ENCODE data around the gene TP53BP2.

- TF ChIP-seq REST (IDR thresholded peaks at IDR 0.05) (no peak), NR2F2 (IDR thresholded peaks at IDR 0.05) (no peak), TAF1 (conservative IDR thresholded peaks at IDR 0.05) (no peak), CTCF (IDR thresholded peaks at IDR 0.05; ENCODE audit: low read depth, low read length, missing input control) (no peak), ZBTB33 (IDR thresholded peaks at IDR 0.05) (no peak), SP1 (IDR thresholded peaks at IDR 0.05) (no peak), RAD21 (IDR thresholded peaks at IDR 0.05) (no peak)
Measured at GRCh38 chr1:223792046-223792445, 53.7 kb downstream of the TP53BP2 start.

All from liver (tissue), 3 donors.